ENCODE results near the gene PROM1.

DNA sequence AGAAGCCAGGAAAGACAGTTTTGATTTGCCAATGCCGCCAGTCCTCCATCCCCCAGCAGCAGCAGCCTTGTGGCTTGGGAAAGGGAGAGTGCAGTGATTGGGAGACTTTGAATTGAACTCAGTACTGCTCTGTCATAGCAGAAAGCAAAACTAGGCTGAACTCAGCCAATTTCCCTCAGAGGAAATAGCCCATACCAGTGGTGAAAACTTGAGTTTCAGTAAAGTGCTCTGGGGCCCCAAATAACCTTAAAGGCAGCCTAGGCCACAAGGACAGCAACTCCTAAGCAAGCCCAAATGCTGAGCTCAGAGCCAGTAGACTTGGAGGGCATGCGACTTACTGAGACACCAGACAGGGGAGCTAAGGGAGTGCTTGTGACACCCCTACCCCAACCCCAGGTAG, 2.0 kb upstream of the PROM1 start:
- TF ChIP-seq EZH2phosphoT487 (IDR thresholded peaks at IDR 0.05; ENCODE audit: low read depth, severe bottlenecking, unreplicated experiment): no peak
- TF ChIP-seq, protein P1, sequence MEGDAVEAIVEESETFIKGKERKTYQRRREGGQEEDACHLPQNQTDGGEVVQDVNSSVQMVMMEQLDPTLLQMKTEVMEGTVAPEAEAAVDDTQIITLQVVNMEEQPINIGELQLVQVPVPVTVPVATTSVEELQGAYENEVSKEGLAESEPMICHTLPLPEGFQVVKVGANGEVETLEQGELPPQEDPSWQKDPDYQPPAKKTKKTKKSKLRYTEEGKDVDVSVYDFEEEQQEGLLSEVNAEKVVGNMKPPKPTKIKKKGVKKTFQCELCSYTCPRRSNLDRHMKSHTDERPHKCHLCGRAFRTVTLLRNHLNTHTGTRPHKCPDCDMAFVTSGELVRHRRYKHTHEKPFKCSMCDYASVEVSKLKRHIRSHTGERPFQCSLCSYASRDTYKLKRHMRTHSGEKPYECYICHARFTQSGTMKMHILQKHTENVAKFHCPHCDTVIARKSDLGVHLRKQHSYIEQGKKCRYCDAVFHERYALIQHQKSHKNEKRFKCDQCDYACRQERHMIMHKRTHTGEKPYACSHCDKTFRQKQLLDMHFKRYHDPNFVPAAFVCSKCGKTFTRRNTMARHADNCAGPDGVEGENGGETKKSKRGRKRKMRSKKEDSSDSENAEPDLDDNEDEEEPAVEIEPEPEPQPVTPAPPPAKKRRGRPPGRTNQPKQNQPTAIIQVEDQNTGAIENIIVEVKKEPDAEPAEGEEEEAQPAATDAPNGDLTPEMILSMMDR (IDR thresholded peaks at IDR 0.05; ENCODE audit: poor library complexity): no peak
